OCI-LY1 (cell line): Measurements from ENCODE around the gene AGAP1.

ENCODE experiments used
- H2AFZ ChIP-seq: fragments of 200-600 bp; sonication (generic), shearing (Covaris generic); 2 replicates; pipeline ENCODE4 v1.6.0; 2014; ENCODE audit warnings: antibody characterized with exemption, mild to moderate bottlenecking, low read length
- H3F3A ChIP-seq: fragments of 200-600 bp; sonication (generic), shearing (Covaris generic); 2 replicates; pipeline ENCODE4 v1.6.0; 2014; ENCODE audit warnings: mild to moderate bottlenecking, antibody characterized with exemption, low read length, moderate library complexity; ENCODE audit not compliant: insufficient read depth
- H3K27ac ChIP-seq: fragments of 200-600 bp; sonication (generic); 2 replicates; pipeline ENCODE4 v1.5.1; 2014; ENCODE audit warnings: low read length, mixed run types, mild to moderate bottlenecking, low read depth; ENCODE audit not compliant: poor library complexity, severe bottlenecking
- H3K27me3 ChIP-seq: fragments of 200-600 bp; sonication (generic); 2 replicates; pipeline ENCODE4 v1.6.0; 2014; ENCODE audit warnings: antibody characterized with exemption, mild to moderate bottlenecking, low read length, moderate library complexity; ENCODE audit not compliant: insufficient read depth
- H3K36me3 ChIP-seq: fragments of 200-600 bp; sonication (generic); 2 replicates; pipeline ENCODE4 v1.6.1; 2014; ENCODE audit warnings: mild to moderate bottlenecking, antibody characterized with exemption, low read length, moderate library complexity, mixed read lengths; ENCODE audit not compliant: insufficient read depth
- H3K4me1 ChIP-seq: fragments of 200-600 bp; sonication (generic); 2 replicates; pipeline ENCODE4 v1.5.1; 2014; ENCODE audit warnings: mild to moderate bottlenecking, low read length, moderate library complexity; ENCODE audit not compliant: insufficient read depth, severe bottlenecking
- H3K4me2 ChIP-seq: fragments of 200-600 bp; sonication (generic), shearing (Covaris generic); 2 replicates; pipeline ENCODE4 v1.6.1; 2014; ENCODE audit warnings: low read length
- H3K4me3 ChIP-seq: fragments of 200-600 bp; sonication (generic); 2 replicates; pipeline ENCODE4 v1.5.1; 2014; ENCODE audit warnings: low read length, low read depth, mild to moderate bottlenecking, mixed read lengths; ENCODE audit not compliant: poor library complexity, severe bottlenecking
- H3K79me2 ChIP-seq: fragments of 200-600 bp; shearing (Covaris generic); 2 replicates; pipeline ENCODE4 v1.6.1; 2016; ENCODE audit warnings: mixed run types, low read length, mixed read lengths; ENCODE audit not compliant: insufficient read depth
- H3K9ac ChIP-seq: fragments of 200-600 bp; sonication (generic), shearing (Covaris generic); 2 replicates; pipeline ENCODE4 v1.6.1; 2014; ENCODE audit warnings: mild to moderate bottlenecking, low read length, mixed read lengths
- H3K9me2 ChIP-seq: fragments of 200-600 bp; sonication (generic), shearing (Covaris generic); 2 replicates; pipeline ENCODE4 v1.6.1; 2014; ENCODE audit warnings: low read depth, mild to moderate bottlenecking, low read length, mixed read lengths
- H3K9me3 ChIP-seq: fragments of 200-600 bp; shearing (Covaris generic); 2 replicates; pipeline ENCODE4 v1.6.1; 2014; ENCODE audit warnings: low read length, mixed read lengths
- H4K20me1 ChIP-seq: fragments of 200-600 bp; sonication (generic), shearing (Covaris generic); 2 replicates; pipeline ENCODE4 v1.6.0; 2016; ENCODE audit warnings: mild to moderate bottlenecking, low read length; ENCODE audit not compliant: insufficient read depth
- CTCF ChIP-seq: fragments of 200-600 bp; sonication (generic), shearing (Covaris generic); IDR thresholded peaks from 2 replicates; pipeline ENCODE4 v1.5.1; 2017; ENCODE audit warnings: mild to moderate bottlenecking, antibody characterized with exemption, low read length, moderate library complexity, mixed read lengths
- EZH2 ChIP-seq: fragments of 200-600 bp; sonication (generic), shearing (Covaris generic); IDR thresholded peaks from 2 replicates; pipeline ENCODE4 v1.8.0; 2017; ENCODE audit warnings: borderline replicate concordance, mixed run types, mild to moderate bottlenecking, antibody characterized with exemption, low read length, moderate library complexity, mixed read lengths

AGAP1 gene

GRCh38 chr2:235949567-235950472 is 456.0 kb downstream of the AGAP1 start:
- no peak overlapping the region for H3K27ac ChIP-seq
- no peaks in the 10 kb centered on the region for H3K79me2 ChIP-seq
- no peak for TF ChIP-seq CTCF
- TF ChIP-seq EZH2 = no peak
- H3K9ac ChIP-seq = no peak overlapping the region
- no peak overlapping the region for H3K4me3 ChIP-seq
- H3K4me2 ChIP-seq = no peak overlapping the region
- H3F3A ChIP-seq = no peaks in the 10 kb centered on the region
- H3K4me1 ChIP-seq = no peaks in the 10 kb centered on the region
- H4K20me1 ChIP-seq = no peaks in the 10 kb centered on the region
- no peak overlapping the region for H2AFZ ChIP-seq
- H3K9me3 ChIP-seq = no peaks in the 10 kb centered on the region
- H3K27me3 ChIP-seq = no peaks in the 10 kb centered on the region
- no peaks in the 10 kb centered on the region for H3K9me2 ChIP-seq
- H3K36me3 ChIP-seq = no peaks in the 10 kb centered on the region

- Histone ChIP-seq H3F3A (no peaks in the 10 kb centered on the region), H3K4me3 (no peak overlapping the region), H2AFZ (no peak overlapping the region), H3K79me2 (no peaks in the 10 kb centered on the region), H3K27me3 (no peaks in the 10 kb centered on the region), H4K20me1 (no peaks in the 10 kb centered on the region), H3K4me1 (no peaks in the 10 kb centered on the region), H3K9me2 (no peaks in the 10 kb centered on the region), H3K4me2 (no peak overlapping the region), H3K27ac (no peak overlapping the region), H3K36me3 (no peaks in the 10 kb centered on the region), H3K9me3 (no peaks in the 10 kb centered on the region), H3K9ac (no peak overlapping the region)
- TF ChIP-seq CTCF (no peak), EZH2 (no peak)
These were observed 456.6 kb downstream of the AGAP1 start for GRCh38 chr2:235950473-235950809.

GRCh38 chr2:235951493-235951892 is 457.6 kb downstream of the AGAP1 start:
- Histone ChIP-seq H3K9me3 (no peaks in the 10 kb centered on the region), H3K27me3 (no peaks in the 10 kb centered on the region), H3F3A (no peaks in the 10 kb centered on the region), H3K36me3 (no peaks in the 10 kb centered on the region), H3K4me1 (no peaks in the 10 kb centered on the region), H2AFZ (no peak overlapping the region), H3K27ac (no peak overlapping the region), H3K4me2 (no peak overlapping the region), H3K4me3 (no peak overlapping the region), H4K20me1 (no peaks in the 10 kb centered on the region), H3K9ac (no peak overlapping the region), H3K9me2 (no peaks in the 10 kb centered on the region), H3K79me2 (no peaks in the 10 kb centered on the region)
- TF ChIP-seq EZH2 (no peak), CTCF (no peak)
